ENCODE measurements around the gene AGMO.

- TF ChIP-seq CBX8 (IDR thresholded peaks at IDR 0.05; ENCODE audit: borderline replicate concordance, low read depth, low read length) (no peak), POLR2A (IDR thresholded peaks at IDR 0.05; ENCODE audit: control extremely low read depth in 1 of 2, low read depth in 2 of 2, low read length in 2 of 2) (no peak), YY1 (IDR thresholded peaks at IDR 0.05; ENCODE audit: low read depth, low read length) (no peak), CTCF (IDR thresholded peaks at IDR 0.05; ENCODE audit: control extremely low read depth in 1 of 3, insufficient read depth in 1 of 3, low read depth in 1 of 3, low read length in 3 of 3) (no peak), EGR1 (IDR thresholded peaks at IDR 0.05; ENCODE audit: borderline replicate concordance, low read depth, low read length) (no peak), NRF1 (IDR thresholded peaks at IDR 0.05; ENCODE audit: low read depth, low read length) (no peak), ZNF274 (IDR thresholded peaks at IDR 0.05; ENCODE audit: borderline replicate concordance, extremely low read depth, low read length) (no peak), SP4 (IDR thresholded peaks at IDR 0.05; ENCODE audit: low read length) (no peak), JUN (IDR thresholded peaks at IDR 0.05; ENCODE audit: low read depth, low read length) (no peak), FOSL1 (IDR thresholded peaks at IDR 0.05; ENCODE audit: insufficient read depth, low read depth, low read length) (no peak), TBP (IDR thresholded peaks at IDR 0.05; ENCODE audit: low read depth, low read length) (no peak), PHF8 (conservative IDR thresholded peaks at IDR 0.05; ENCODE audit: low read depth, low read length) (no peak), TAF1 (IDR thresholded peaks at IDR 0.05; ENCODE audit: low read depth, low read length) (no peak)
These were observed 343.6 kb downstream of the AGMO start for GRCh38 chr7:15218261-15218660.
